K562 (cell line): Measurements from ENCODE around the gene ZNF562. TPM values are rescaled to one million over a fixed set of nuclear protein-coding genes. Genes with fewer than 3 reads are reported as not detected.

Experiments
- BHLHE40 ChIP-seq: IDR thresholded peaks from 2 replicates; pipeline ENCODE4 v1.6.1; 2011; ENCODE audit warnings: low read length, improper control_type of control experiment
- HCFC1 ChIP-seq: IDR thresholded peaks from 2 replicates; pipeline ENCODE4 v1.6.1; 2012; ENCODE audit warnings: low read depth, low read length, improper control_type of control experiment
- KAT7 ChIP-seq: sonication (generic); formaldehyde crosslinking; IDR thresholded peaks from 2 replicates; pipeline ENCODE4 v1.8.0; 2022; ENCODE audit warnings: missing genetic modification reagents, mild to moderate bottlenecking, borderline replicate concordance
- MCM7 ChIP-seq, 2 experiments: fragments of 450-650 bp; IDR thresholded peaks; 2 replicates each; pipeline ENCODE4 v1.6.1; 2016 to 2018
- MTA1 ChIP-seq: fragments of 450-650 bp; IDR thresholded peaks from 2 replicates; pipeline ENCODE4 v1.6.1; 2017; ENCODE audit warnings: borderline replicate concordance
- NELFE ChIP-seq: IDR thresholded peaks from 2 replicates; pipeline ENCODE4 v1.6.1; 2011; ENCODE audit warnings: mild to moderate bottlenecking; ENCODE audit not compliant: insufficient read depth, insufficient read length
- NFE2L1 ChIP-seq: fragments of 450-650 bp; IDR thresholded peaks from 2 replicates; pipeline ENCODE4 v1.6.1; 2016; ENCODE audit warnings: missing genetic modification characterization, low read depth, mild to moderate bottlenecking, missing compliant biosample characterization, moderate library complexity, borderline replicate concordance
- POLR2G ChIP-seq: fragments of 200-400 bp; formaldehyde crosslinking; IDR thresholded peaks from 2 replicates; pipeline ENCODE4 v1.6.1; 2017; ENCODE audit warnings: low read depth, mild to moderate bottlenecking, antibody characterized with exemption, low read length, moderate library complexity
- PPARD ChIP-seq: fragments of 250-450 bp; sonication (Bioruptor Pico); IDR thresholded peaks from 2 replicates; pipeline ENCODE4 v1.8.0; 2022; ENCODE audit warnings: inconsistent platforms, mild to moderate bottlenecking, moderate library complexity
- RBFOX2 ChIP-seq: fragments of 200-400 bp; formaldehyde crosslinking; IDR thresholded peaks from 2 replicates; pipeline ENCODE4 v1.6.1; 2017; ENCODE audit warnings: low read depth, mild to moderate bottlenecking, low read length, moderate library complexity
- RNF2 ChIP-seq: sonication (generic); IDR thresholded peaks from 2 replicates; pipeline ENCODE4 v1.6.1; 2016
- SAFB2 ChIP-seq: fragments of 200-400 bp; formaldehyde crosslinking; IDR thresholded peaks from 2 replicates; pipeline ENCODE4 v1.6.1; 2018; ENCODE audit warnings: borderline replicate concordance, low read length, low read depth, moderate library complexity; ENCODE audit not compliant: severe bottlenecking
- SMARCA4 ChIP-seq: fragments of 450-650 bp; IDR thresholded peaks from 2 replicates; pipeline ENCODE4 v1.6.1; 2016
- SREBF1 ChIP-seq: fragments of 150-350 bp; IDR thresholded peaks from 2 replicates; pipeline ENCODE4 v1.6.1; 2014; ENCODE audit warnings: antibody characterized with exemption, low read depth, low read length, borderline replicate concordance
- XRCC4 ChIP-seq: IDR thresholded peaks from one replicate; pipeline ENCODE4 v1.6.1; 2011; ENCODE audit not compliant: insufficient read depth, insufficient read length; ENCODE audit errors: extremely low read depth
- XRCC5 ChIP-seq: fragments of 200-400 bp; formaldehyde crosslinking; IDR thresholded peaks from 2 replicates; pipeline ENCODE4 v1.6.1; 2017; ENCODE audit warnings: low read depth, mild to moderate bottlenecking, low read length
- YBX1 ChIP-seq: fragments of 450-650 bp; IDR thresholded peaks from 2 replicates; pipeline ENCODE4 v1.7.1; 2016; ENCODE audit warnings: mild to moderate bottlenecking
- ZC3H8 ChIP-seq: fragments of 450-650 bp; IDR thresholded peaks from 2 replicates; pipeline ENCODE4 v1.6.1; 2017
- ZFP30 ChIP-seq: fragments of 250-450 bp; sonication (Bioruptor Pico); IDR thresholded peaks from 2 replicates; pipeline ENCODE4 v1.8.0; 2022; ENCODE audit warnings: moderate library complexity, mild to moderate bottlenecking, inconsistent platforms, borderline replicate concordance
- ZNF134 ChIP-seq: fragments of 250-450 bp; sonication (Bioruptor Pico); conservative IDR thresholded peaks from 2 replicates; pipeline ENCODE4 v1.4.0; 2020
- ZNF23 ChIP-seq: fragments of 250-450 bp; sonication (Bioruptor Pico); IDR thresholded peaks from 2 replicates; pipeline ENCODE4 v1.4.0; 2020; ENCODE audit warnings: mild to moderate bottlenecking
- polyA plus RNA-seq, 8 experiments: library from polyadenylated mRNA; depleted of rRNA in 4 of 8; stranded (reverse) in 5 of 8; unstranded in 3 of 8; fragments of >200 nt; fragmentation: Nextera tagmentation in 2 of 8; fragmentation: Illumina TruSeq in 1 of 8; extraction: Ambion mirVana in 2 of 8; extraction: Trizol in 1 of 8; gene quantifications; 2 replicates each; pipeline versions ENCODE4 v1.2.1 to v1.2.3, GENCODE V29; 2011 to 2014; ENCODE audit warnings: inconsistent platforms in 1 of 8, missing spikeins in 1 of 8
- total RNA-seq, 7 experiments: library from RNA; depleted of rRNA in 6 of 7; stranded (reverse); fragments of >200 nt in 6 of 7; fragmentation: Illumina TruSeq in 2 of 7; extraction: Trizol in 2 of 7; gene quantifications; 2 replicates each; pipeline versions ENCODE4 v1.2.1 to v1.2.3, GENCODE V29; 2011 to 2021; ENCODE audit warnings: low replicate concordance in 1 of 7
- TF ChIP-seq, protein P1 (sequence below): sonication (generic); formaldehyde crosslinking; IDR thresholded peaks from 2 replicates; pipeline ENCODE4 v1.8.0; 2023; ENCODE audit warnings: mild to moderate bottlenecking, missing genetic modification reagents
- TF ChIP-seq, protein P2 (sequence below): fragments of 450-650 bp; formaldehyde crosslinking; conservative IDR thresholded peaks from 2 replicates; pipeline ENCODE4 v1.4.0; 2022; ENCODE audit warnings: mild to moderate bottlenecking, missing genetic modification characterization
- TF ChIP-seq, protein P3 (sequence below), 2 experiments: fragments of 450-650 bp in 1 of 2; sonication (generic) in 1 of 2; formaldehyde crosslinking in 1 of 2; IDR thresholded peaks in 1 of 2; conservative IDR thresholded peaks in 1 of 2; 2 replicates each; pipeline versions ENCODE4 v1.6.1 to v1.8.1; 2016 to 2023; ENCODE audit warnings: mild to moderate bottlenecking in 2 of 2, moderate library complexity in 2 of 2, inconsistent platforms in 1 of 2, missing genetic modification reagents in 1 of 2
- TF ChIP-seq, protein P4 (sequence below): fragments of 450-650 bp; formaldehyde crosslinking; IDR thresholded peaks from 2 replicates; pipeline ENCODE4 v1.4.0; 2022; ENCODE audit warnings: missing genetic modification characterization

ZNF562 gene
- total and polyA plus RNA-seq, 9 of the 15 experiments (the other 6 are each of a cell fraction or from before 2014, with no cell fraction given): 11.8 to 46.9 (median 20.8) TPM

DNA sequence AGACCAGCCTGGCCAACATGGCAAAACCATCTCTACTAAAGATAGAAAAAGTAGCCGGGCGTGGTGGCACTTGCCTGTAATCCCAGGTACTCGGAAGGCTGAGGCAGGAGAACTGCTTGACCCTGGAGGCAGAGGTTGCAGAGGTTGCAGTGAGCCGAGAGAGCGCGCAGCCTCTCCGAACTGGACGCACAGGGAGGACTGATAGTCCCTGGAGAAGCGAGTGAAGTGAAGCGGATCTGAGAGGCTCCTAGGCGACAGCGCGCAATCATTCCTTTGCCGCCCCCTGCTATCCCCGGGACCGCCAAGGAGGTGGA lies 54.1 kb downstream of the ZNF562 start (continued):
- no peak for TF ChIP-seq XRCC4
- TF ChIP-seq, protein P1, sequence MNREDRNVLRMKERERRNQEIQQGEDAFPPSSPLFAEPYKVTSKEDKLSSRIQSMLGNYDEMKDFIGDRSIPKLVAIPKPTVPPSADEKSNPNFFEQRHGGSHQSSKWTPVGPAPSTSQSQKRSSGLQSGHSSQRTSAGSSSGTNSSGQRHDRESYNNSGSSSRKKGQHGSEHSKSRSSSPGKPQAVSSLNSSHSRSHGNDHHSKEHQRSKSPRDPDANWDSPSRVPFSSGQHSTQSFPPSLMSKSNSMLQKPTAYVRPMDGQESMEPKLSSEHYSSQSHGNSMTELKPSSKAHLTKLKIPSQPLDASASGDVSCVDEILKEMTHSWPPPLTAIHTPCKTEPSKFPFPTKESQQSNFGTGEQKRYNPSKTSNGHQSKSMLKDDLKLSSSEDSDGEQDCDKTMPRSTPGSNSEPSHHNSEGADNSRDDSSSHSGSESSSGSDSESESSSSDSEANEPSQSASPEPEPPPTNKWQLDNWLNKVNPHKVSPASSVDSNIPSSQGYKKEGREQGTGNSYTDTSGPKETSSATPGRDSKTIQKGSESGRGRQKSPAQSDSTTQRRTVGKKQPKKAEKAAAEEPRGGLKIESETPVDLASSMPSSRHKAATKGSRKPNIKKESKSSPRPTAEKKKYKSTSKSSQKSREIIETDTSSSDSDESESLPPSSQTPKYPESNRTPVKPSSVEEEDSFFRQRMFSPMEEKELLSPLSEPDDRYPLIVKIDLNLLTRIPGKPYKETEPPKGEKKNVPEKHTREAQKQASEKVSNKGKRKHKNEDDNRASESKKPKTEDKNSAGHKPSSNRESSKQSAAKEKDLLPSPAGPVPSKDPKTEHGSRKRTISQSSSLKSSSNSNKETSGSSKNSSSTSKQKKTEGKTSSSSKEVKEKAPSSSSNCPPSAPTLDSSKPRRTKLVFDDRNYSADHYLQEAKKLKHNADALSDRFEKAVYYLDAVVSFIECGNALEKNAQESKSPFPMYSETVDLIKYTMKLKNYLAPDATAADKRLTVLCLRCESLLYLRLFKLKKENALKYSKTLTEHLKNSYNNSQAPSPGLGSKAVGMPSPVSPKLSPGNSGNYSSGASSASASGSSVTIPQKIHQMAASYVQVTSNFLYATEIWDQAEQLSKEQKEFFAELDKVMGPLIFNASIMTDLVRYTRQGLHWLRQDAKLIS: no peak
- no peak for TF ChIP-seq POLR2G
- TF ChIP-seq RNF2: no peak
- TF ChIP-seq BHLHE40: no peak
- no peak for TF ChIP-seq SAFB2
- no peak for TF ChIP-seq HCFC1
- TF ChIP-seq XRCC5: no peak
- TF ChIP-seq, protein P2, sequence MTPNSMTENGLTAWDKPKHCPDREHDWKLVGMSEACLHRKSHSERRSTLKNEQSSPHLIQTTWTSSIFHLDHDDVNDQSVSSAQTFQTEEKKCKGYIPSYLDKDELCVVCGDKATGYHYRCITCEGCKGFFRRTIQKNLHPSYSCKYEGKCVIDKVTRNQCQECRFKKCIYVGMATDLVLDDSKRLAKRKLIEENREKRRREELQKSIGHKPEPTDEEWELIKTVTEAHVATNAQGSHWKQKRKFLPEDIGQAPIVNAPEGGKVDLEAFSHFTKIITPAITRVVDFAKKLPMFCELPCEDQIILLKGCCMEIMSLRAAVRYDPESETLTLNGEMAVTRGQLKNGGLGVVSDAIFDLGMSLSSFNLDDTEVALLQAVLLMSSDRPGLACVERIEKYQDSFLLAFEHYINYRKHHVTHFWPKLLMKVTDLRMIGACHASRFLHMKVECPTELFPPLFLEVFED (CRISPR knock-in tag): no peak
- 0 out of 2 replicates have a peak, but pooled peaks have one; percentile 24 for TF ChIP-seq KAT7 (CRISPR knock-in tag)
- no peak for TF ChIP-seq YBX1
- TF ChIP-seq, protein P3, sequence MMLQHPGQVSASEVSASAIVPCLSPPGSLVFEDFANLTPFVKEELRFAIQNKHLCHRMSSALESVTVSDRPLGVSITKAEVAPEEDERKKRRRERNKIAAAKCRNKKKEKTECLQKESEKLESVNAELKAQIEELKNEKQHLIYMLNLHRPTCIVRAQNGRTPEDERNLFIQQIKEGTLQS (IDR thresholded peaks at IDR 0.05): no peak
- TF ChIP-seq, protein P3 (CRISPR knock-in tag; conservative IDR thresholded peaks at IDR 0.05): no peak; the same call in 1 of the 2 replicates
- 0 out of 2 replicates have a peak, but pooled peaks have one; percentile 10 for TF ChIP-seq SMARCA4
- TF ChIP-seq ZC3H8: no peak
- no peak for TF ChIP-seq SREBF1
- TF ChIP-seq RBFOX2: no peak
- TF ChIP-seq, protein P4, sequence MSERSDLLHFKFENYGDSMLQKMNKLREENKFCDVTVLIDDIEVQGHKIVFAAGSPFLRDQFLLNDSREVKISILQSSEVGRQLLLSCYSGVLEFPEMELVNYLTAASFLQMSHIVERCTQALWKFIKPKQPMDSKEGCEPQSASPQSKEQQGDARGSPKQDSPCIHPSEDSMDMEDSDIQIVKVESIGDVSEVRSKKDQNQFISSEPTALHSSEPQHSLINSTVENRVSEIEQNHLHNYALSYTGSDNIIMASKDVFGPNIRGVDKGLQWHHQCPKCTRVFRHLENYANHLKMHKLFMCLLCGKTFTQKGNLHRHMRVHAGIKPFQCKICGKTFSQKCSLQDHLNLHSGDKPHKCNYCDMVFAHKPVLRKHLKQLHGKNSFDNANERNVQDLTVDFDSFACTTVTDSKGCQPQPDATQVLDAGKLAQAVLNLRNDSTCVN: no peak
- no peak for TF ChIP-seq ZFP30
- no peak for TF ChIP-seq NFE2L1
- TF ChIP-seq MTA1: no peak
- no peak for TF ChIP-seq ZNF23
- TF ChIP-seq MCM7 (IDR thresholded peaks at IDR 0.05): no peak
- no peak for TF ChIP-seq PPARD (CRISPR knock-in tag)
- peak; percentile 63; the same call in 1 of the 2 replicates for TF ChIP-seq ZNF134 (CRISPR knock-in tag)
- TF ChIP-seq NELFE: no peak
